Stimulated activated naive CD4-positive, alpha-beta T cell (primary cell): ENCODE measurements around the gene KLHL2.
"Not testable (repeated sequence)": the region's sequence is repeated elsewhere in the genome, so short reads cannot be mapped to it uniquely, and the experiment has no call there.

ENCODE experiments used
- DNase-seq, 6 experiments: peaks; one replicate each; lab custom pipeline; 2025; lab: John Stamatoyannopoulos, UW

The KLHL2 gene

DNA sequence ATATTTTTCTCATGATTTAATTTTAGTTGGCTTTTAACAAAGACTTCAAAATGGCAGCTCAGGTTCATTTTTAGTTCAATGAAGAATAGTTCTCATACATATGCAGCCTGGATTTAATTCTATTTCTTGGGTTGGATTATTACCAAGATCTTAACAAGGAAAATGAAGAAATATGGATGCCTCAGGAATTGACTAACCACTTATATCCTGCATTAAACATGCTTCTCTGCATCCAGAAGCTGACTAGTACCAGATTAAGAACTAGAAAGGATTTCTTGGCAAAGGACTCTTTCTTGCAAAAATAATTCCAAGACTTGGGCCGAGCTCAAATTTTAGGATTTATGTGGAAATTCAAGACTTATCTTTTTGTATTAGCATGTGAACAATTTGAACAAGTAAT is 5.6 kb upstream of the KLHL2 start:
- DNase-seq: no peak

DNA sequence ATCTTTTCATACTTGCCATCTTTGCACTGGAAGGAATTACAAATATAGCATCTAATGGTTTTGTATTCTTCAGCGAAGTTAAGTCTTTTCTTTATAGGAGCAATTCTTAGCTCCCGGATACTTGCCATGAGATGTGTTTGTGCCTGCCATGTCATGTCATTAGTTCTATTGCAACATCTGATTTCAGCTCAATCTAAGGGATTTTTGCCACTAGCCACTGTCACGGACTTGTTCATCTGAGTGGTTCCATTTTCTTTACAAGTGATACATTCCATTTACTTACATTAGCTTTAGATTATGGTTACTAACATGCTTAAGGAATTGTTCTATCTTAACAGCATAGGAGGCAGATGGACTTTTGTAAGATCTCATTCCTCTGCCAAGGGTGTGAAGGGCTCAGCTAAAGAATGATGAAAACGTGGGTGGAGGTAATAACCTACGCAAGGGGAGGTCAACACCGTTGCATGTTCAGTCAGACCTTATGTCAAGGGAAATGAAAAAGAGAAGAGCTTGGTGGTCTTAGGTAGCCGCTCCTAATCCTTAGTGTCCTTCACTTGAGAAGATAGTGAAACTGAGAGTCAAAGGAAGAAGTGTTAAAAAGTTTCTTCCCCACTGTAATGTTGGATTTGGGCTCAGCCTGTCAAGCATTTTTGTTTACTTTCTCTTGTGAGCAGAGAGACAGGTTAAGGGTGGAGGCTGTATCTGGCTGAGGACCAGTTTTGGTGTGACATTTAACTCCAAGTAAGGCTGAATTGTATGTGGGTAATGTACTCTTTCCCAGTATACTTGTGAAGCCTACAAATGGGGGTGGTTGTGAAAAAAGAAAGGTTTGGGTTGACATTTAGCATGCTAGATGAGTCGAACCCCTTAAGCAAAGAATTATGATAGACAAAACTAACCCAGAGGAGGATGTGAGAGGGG is 3.6 kb upstream of the KLHL2 start:
- no peak for DNase-seq

DNA sequence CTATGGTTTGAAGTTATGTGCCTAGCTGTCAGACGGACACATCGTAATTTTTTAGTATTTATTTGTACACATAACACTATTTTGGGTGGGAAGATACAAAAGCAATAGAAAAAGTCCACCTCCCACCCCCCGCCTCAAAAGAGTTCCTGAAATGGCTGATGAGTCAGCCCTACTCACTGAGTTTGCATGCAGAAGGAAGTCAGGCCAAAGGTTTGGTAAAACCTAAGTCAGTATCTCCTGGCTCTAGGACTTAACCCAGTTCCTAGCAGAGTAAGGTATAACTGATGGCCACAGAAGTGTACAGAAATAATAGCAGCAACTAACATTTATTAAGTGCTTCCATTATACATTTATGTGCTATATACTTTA is 2.9 kb upstream of the KLHL2 start:
- no peak for DNase-seq

DNA sequence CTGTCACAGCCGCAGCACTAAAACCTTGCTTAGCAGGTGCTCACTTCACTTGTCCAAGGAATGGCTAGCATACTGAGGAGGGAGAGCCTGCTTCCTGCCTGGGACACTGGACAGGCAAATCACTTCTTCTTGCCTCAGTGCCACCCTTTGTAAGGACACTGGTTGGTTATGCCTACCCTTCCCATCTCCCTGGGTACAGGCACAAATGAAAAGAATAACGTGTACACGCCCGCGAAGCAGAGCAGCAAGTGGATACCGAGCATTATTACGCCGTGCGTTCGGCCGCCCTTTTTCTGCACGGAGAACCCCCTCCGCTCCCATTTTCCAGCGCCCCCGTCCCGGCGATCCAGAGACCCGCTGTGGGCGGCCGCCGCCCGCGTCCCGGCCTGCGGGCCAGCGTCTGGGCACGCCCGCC is 338 bp upstream of the KLHL2 start:
- DNase-seq: peak in 3 of 6 experiments; percentile 32 to 70 (median 67)

DNA sequence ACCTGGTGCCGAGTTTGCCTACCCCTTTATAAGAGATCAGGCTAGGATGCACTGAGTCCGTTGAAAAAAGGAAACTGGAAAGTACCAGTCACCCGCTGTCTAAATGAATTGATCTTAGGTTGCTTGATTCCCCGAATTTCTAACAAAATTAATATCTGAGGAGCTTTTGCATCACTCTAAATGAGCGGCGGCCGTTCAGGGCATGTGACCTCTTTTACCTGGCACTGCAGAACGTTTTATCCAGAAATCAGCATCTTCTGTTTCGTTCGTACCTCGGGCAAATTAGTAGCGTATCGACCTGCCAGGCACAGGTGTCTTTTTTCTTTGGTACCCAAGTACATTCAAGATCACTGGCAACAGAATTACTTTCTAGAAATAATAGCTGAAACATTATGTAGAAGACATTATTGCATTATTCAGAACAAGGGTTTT is 876 bp downstream of the KLHL2 start:
- DNase-seq: peak in 2 of 6 experiments; percentile 39 to 41

DNA sequence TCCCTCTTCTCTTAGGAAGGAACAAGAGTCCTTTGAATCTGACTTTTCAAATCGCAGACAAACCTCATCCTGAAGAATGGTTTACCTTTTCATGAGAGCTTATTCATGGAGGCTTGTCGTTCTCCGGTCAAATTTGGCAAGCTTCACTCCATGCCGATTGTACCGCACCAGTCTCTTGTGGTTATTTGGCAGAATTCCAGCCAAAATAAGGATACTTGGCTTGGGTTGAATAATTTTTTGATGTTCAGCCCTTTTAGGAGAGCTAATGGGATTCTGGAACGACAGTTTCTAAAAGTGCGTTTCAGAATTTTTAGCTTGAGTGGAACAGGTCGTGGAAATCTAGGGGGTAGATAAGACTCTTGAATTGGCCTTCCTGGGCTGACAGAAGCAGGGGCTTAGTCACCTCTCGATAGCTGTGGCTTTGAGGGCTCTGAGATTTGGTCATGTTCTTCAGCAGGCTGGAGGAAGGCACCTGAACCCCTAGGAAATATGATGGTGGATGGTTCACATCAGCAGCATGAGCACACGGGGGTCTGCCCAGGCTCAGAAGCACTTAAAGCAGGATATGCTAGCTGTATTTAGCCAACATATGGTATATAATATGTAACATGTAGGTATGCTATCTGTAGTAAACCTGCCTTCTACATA is 1.5 kb downstream of the KLHL2 start:
- no peak for DNase-seq

DNA sequence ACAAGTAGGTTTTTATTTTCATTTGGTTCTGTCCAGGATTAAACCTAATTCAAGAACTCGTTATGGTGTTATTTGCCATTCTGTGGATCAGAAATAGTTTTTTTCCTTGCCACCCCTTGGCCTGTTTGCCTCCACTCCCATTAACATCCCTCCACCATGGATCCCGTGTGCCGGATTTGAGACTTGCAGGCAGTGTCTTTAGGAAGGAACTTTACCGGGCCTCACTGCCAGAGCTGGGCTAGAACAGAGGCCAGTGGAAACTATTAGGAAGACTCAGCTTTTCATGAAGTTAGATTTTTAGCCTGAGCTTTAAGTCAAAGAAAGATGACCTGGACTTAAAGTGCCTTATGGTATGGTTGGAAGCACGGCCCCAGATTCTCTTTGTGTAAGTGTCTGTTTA is 2.4 kb downstream of the KLHL2 start:
- no peak for DNase-seq

DNA sequence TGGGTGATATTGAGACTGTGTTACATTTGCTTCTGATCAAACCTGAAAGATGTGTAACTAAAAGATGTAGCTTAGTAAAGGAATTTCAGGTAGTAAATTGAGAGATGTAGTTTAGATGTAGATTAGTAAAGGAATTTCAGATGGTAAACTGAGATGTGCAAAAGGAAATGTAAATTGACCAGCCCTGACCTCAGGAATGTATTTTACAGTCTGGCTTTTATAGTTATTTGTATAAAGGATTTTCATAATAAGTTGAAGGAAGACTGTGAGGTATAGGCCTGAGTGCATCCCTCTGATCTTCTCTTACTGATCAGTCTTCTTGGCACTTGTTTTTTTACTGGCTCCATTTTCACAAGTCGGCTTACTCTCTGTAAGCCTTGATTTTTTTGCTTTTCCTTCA is 3.2 kb downstream of the KLHL2 start:
- no peak for DNase-seq

DNA sequence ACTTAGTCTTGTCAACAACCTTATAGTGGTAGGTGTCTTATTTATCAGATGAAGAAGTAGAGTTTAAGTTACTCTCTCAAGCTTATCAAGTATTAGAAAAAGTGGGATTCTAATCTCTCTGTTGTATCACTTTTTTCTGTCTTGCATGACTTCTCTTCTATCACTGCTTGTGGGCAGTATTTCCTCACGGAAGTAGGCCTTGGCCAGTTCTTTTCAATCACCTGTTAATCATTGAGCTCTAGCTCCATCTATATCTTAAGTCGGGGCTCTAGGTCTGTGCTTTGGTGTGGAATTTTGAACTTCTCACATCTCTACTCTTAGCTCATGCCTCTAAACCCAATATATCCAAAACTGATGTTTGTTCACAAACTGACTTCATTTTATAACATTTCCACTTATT is 5.3 kb downstream of the KLHL2 start:
- DNase-seq: not testable (repeated sequence)

DNA sequence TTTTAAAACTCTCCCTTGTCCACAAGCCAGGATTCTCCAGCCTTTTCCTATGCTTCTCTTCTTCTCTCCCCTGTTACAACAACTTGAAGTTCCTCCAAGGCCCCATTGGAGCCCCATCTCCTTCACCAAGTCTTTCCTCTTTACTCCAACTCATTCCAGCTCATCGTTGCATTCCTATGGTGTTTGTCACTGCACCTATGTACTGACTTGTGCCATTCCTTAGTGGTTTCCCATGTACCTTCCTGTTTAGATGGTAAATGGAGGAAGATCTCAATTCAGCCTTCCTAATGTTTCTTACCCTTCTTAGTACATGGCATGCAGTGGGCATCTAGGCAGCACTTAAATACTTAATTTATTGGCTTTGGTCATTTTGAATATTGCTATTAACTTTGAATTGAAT is 6.0 kb downstream of the KLHL2 start:
- DNase-seq: not testable (repeated sequence)

DNA sequence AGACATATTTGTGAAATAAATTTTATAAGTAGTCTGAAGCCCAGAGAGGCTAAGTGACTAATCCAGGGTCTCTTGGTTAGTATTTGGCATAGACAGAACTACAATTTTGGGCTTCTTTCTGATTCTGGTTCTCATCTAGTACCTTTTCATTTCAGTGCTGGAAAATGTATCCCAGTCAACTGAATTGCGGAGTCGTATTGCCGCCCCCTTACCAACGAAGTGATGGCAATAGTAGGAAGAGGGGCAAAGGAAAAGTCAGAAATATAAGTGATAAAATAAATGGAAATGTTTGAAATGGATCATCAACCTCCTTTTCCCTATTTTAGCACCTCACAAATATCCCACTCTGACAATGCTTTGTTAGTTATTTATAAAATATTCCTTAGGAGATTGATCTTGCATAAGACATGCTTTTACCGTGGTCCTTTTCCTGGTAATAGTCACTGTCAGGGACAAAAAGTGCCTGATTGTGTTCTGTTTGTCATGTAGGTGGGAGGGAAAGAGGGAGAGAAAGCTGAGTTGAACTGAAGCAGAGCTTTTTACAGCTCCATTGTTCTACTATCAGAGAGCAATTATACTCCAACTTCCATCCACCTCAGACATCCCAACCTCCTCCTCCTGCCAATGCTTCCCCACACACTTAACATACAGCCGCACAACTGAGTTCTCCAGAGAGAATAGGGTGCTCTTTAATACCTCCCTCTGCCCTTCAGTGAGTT is 6.8 kb downstream of the KLHL2 start:
- not testable (repeated sequence) for DNase-seq

DNA sequence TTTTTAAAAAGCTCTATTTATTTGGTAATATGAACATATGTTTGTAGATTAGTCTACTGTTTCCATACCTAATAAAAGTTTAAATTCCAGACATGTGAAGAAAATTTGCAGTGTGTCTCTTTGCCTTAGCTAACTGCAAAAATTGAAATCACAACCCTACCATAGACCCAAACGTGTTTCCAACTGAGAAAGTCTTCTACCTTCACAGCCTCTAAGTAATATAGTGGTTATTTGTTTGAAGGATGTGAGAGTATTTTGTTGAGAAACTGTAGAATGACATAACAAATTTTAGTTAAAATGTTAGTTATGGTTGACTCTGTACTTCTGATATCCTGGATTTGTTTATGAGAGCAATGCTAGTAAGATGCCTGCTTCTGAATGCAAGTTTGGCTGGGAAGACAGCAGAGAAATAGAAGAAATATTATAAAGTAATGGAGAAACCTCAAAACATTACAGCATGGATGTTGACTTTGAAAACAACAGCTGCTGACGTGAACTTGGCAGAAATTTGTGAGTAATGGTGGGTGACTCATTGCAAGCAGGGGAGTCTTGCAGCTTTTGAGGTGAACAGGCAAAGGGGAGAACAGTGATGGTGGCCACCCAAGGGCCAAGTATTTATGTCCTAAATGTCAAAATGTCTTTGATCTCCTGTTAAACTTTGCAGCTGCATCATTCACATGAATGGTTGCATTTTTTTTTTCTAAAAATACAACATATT is 7.8 kb downstream of the KLHL2 start:
- not testable (repeated sequence) for DNase-seq

DNA sequence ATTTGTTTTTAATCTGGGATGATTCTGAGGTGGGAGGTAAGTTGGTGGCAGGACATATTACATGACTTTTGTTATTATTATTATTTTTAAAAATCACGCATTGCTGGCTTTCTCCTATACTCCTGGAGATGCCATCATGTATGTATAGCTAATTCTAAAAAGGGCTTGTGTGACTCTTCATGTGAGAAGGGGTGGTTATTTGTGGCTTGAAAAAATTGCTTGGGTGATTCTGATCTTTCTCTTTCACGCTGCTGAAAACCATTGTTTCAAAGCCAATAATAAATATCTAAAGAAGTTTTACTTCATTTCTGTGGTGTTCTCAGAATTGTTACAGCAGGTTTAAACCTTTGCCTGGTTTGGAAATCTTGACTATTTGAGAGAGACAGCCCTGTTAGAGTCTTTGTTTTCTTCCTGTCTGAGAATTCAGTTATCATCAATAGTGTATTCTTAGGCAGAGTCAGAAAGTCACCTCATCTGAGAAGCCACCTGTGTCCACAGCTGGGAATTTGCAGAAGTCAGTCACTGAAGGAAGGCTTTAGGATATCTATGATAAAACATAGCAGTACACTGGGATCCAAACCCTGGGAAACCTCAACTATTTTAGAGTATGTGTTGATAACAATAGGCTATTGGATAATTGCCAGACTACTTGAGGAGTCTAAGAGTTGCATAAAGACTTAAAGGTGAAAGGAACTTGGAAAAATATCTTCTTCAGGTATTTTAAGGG is 8.6 kb downstream of the KLHL2 start:
- DNase-seq: not testable (repeated sequence)

DNA sequence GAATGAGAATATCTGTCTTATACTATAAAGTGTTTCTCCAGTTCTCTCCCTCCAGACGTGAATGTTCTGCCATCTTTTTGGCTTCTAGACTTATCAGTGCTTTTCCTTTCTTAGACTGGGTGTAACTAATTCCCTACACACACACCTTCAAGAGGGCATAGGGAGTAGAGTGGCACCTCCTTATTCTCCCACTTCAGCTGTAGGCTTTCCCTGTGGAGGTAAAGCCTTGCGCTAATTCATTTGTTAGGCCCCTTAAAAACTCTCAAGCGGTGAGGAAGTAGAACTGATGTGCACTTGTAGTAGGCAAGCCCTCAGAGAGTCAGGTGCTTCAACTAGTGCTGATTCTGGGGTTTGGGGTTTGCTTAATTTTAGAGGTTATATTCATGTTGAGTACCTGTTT is 10.0 kb downstream of the KLHL2 start:
- no peak for DNase-seq

DNA sequence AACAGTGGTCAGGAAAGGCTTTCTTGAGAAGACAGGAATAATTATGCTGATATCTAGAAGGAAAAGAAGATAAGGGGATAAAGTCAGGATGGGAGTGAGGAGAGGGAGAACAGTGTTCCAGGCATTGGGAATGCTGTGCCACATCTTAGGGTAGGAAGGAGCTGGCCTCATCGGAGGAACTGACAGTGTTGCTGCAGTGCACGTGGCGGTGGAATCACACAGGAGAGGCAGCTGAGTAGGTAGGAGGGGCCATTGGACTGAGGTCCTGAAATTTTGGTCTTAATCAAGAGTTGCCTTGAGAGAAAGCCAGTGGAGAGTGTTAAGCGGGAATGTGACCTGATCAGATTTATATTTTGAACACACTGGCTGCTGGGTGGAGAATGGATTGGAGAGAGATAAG is 13.9 kb downstream of the KLHL2 start:
- not testable (repeated sequence) for DNase-seq

DNA sequence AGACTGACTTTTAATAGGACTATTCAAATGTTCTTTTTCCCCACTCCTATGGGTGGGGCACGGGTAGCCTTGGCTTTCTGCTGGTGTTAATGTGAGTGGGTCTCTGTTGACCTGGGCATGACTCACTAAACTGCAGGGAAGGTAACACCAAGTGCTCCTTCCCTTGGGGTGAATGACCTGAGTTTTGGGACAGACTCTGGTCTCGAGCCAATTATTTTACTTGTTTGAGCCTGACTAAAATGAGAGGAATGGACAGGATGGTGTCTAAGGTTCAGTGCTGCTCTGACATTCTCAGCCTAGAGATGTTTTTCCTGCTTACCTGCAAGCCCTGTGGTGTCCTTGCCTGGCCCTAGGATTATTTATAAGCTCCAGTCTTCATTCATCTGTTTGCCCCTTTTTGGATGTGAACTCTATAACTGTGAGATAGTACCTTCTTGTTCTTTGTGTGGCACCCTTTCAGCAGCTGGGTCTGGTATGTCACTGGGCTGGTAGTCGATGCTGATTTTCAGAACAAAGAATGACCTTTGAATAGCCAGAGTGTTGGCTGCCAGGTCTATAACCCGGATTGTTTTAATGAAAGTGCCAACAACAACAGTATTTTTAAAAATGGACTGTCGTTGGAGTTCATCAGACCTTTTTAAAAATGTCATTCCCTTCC is 14.8 kb downstream of the KLHL2 start:
- DNase-seq: not testable (repeated sequence)

DNA sequence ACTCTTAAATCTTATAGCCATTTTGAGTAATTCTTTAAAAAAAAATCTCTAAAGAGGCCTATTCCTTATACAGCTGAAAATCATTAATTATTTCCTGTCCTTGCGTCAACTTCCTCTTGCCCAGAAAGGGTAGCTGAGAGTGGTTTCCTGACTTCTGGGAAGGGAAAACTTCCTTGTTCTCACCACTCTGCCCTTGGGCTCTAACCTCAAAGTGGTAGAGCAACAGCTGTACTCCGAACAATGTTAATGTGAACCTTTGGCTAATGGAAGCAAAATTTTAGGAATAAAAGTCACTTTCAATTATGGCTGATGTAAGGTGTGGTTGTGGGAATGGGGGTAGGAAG is 15.3 kb downstream of the KLHL2 start:
- DNase-seq: no peak

DNA sequence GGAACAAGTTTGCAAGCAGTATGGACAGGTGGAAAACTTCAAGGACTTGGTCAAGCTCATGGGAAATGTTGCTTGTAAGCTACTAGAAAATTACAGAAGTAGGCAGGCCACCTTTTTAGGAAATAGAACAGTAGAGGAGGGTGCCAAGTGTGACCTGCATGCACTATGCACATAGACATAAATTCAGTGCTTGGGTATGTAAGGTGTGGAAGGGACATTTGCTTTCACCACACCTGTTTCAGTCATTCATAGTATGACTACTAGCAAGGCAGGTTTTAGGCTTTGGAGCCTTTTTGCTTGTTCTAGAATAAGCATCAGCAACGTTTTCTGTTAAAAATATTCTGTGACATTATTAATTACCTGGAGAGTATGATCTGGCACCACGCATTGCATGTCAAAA is 20.0 kb downstream of the KLHL2 start:
- not testable (repeated sequence) for DNase-seq

DNA sequence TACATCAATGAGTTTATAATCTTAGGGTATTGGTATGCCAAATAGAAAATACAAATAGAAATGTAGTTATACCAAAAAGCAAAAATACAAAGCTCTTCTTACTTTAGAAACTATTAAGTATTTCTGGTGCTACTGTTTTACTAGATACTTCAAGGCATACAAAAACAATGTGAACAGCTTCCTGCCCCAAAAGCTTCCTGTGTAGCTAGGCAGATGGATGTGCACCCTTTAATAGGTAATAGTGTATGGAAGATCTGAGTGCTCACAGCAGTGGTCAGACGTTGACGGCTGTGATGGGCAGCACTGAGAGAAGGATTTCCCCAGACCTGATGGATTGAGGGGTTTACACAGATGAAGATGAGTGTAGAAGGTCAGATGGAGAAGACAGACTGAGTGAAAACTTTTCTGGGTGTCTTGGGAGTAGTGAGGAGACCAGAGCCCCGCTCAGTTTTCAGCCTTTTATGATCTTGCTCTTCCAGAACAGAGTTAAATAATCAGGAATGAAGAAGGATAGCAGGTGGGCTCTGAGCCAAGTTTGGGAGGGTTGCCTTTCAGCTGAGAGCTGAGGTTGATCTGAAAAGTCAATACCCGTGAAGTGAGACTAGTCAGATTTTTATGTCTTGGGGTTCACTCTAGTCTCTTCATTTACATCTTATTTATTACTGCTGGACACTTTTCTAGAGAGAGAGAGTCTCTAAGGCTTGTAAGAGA is 22.3 kb downstream of the KLHL2 start:
- DNase-seq: peak in 1 of 6 experiments; percentile 15
